Large intestine (tissue), 3 donors: ENCODE data around the gene CLSTN2. TPM values are rescaled to one million over a fixed set of nuclear protein-coding genes. Genes with fewer than 3 reads are reported as not detected.

Experiments
- DNase-seq, 2 donors: peaks; one replicate each; pipeline versions ENCODE4 v3.0.0 to v3.0.0-alpha.2; 2013
- H3K27ac ChIP-seq: one replicate; pipeline ENCODE4 v1.5.1; 2013; ENCODE audit warnings: low read length
- H3K27me3 ChIP-seq: 2 replicates; pipeline ENCODE4 v1.6.1; 2013; ENCODE audit warnings: low read length; ENCODE audit not compliant: control insufficient read depth, insufficient read depth
- H3K36me3 ChIP-seq: 2 replicates; pipeline ENCODE4 v1.6.1; 2013; ENCODE audit warnings: low read length; ENCODE audit not compliant: control insufficient read depth, insufficient read depth
- H3K4me1 ChIP-seq: one replicate; pipeline ENCODE4 v1.6.1; 2013; ENCODE audit warnings: low read length; ENCODE audit not compliant: control insufficient read depth, insufficient read depth
- H3K4me3 ChIP-seq: one replicate; pipeline ENCODE4 v1.5.1; 2013; ENCODE audit warnings: low read length
- H3K9me3 ChIP-seq: one replicate; pipeline ENCODE4 v1.6.1; 2013; ENCODE audit warnings: mild to moderate bottlenecking, low read depth, low read length, moderate library complexity; ENCODE audit not compliant: control insufficient read depth
- WGBS: methylation state at CpG from one replicate; pipeline ENCODE4 v1.1.5; 2013; ENCODE audit warnings: low lambda C conversion rate; ENCODE audit not compliant: insufficient coverage; 5-methylcytosine and 5-hydroxymethylcytosine counted together
- polyA plus RNA-seq: library from polyadenylated mRNA; unstranded; fragments of 120-200 nt; gene quantifications from one replicate; pipeline ENCODE4 v1.2.1, GENCODE V29; 2013

Gene CLSTN2
- polyA plus RNA-seq, 1 donor, result 1.8 TPM

GRCh38 chr3:140052771-140053702, 118.1 kb downstream of the CLSTN2 start:
- 27% methylated on average over 2 of the region's 11 CpGs for WGBS
- no peak overlapping the region for H3K4me3 ChIP-seq

GRCh38 chr3:140053794-140054193, 118.8 kb downstream of the CLSTN2 start:
- H3K36me3 ChIP-seq, result no peaks in the 10 kb centered on the region
- no CpG with 5 or more reads among the region's 3 CpGs for WGBS
- no peaks in the 10 kb centered on the region for H3K27me3 ChIP-seq
- no peak overlapping the region for H3K27ac ChIP-seq
- DNase-seq, result no peak
- H3K9me3 ChIP-seq, result no peaks in the 10 kb centered on the region
- H3K4me3 ChIP-seq, result no peak overlapping the region
- no peaks in the 10 kb centered on the region for H3K4me1 ChIP-seq

More at GRCh38 chr3:140052771-140053702, 118.1 kb downstream of the CLSTN2 start:
- Histone ChIP-seq H3K9me3 (no peaks in the 10 kb centered on the region), H3K27me3 (no peaks in the 10 kb centered on the region), H3K27ac (no peak overlapping the region), H3K36me3 (no peaks in the 10 kb centered on the region), H3K4me1 (no peaks in the 10 kb centered on the region)
- DNase-seq, result peak; percentile 10 to 43

- H3K36me3 ChIP-seq, result no peaks in the 10 kb centered on the region
- WGBS, result no CpG with 5 or more reads among the region's 6 CpGs
- no peaks in the 10 kb centered on the region for H3K4me1 ChIP-seq
- H3K27me3 ChIP-seq, result no peaks in the 10 kb centered on the region
- H3K4me3 ChIP-seq, result no peak overlapping the region
- H3K27ac ChIP-seq, result no peak overlapping the region
- no peaks in the 10 kb centered on the region for H3K9me3 ChIP-seq
- DNase-seq, result peak in 1 of 2 donors; percentile 14
These were observed 120.3 kb downstream of the CLSTN2 start for GRCh38 chr3:140055092-140055791.

- no CpG with 5 or more reads among the region's 4 CpGs for WGBS
- Histone ChIP-seq H3K27ac (no peak overlapping the region), H3K27me3 (no peaks in the 10 kb centered on the region), H3K9me3 (no peaks in the 10 kb centered on the region), H3K36me3 (no peaks in the 10 kb centered on the region), H3K4me1 (no peaks in the 10 kb centered on the region), H3K4me3 (no peak overlapping the region)
- DNase-seq, result no peak
These were observed 121.1 kb downstream of the CLSTN2 start for GRCh38 chr3:140056047-140056446.

- Histone ChIP-seq H3K4me3 (no peak overlapping the region), H3K9me3 (no peaks in the 10 kb centered on the region), H3K4me1 (no peaks in the 10 kb centered on the region), H3K27ac (no peak overlapping the region), H3K27me3 (no peaks in the 10 kb centered on the region), H3K36me3 (no peaks in the 10 kb centered on the region)
- no CpG with 5 or more reads among the region's 2 CpGs for WGBS
- DNase-seq, result no peak
These were observed 126.2 kb downstream of the CLSTN2 start for GRCh38 chr3:140061211-140061610.

GRCh38 chr3:140062461-140062860, 127.5 kb downstream of the CLSTN2 start:
- Histone ChIP-seq H3K27ac (no peak overlapping the region), H3K4me1 (no peaks in the 10 kb centered on the region), H3K36me3 (no peaks in the 10 kb centered on the region), H3K4me3 (no peak overlapping the region), H3K27me3 (no peaks in the 10 kb centered on the region), H3K9me3 (no peaks in the 10 kb centered on the region)
- no peak for DNase-seq

- no CpG with 5 or more reads among the region's 3 CpGs for WGBS
- no peaks in the 10 kb centered on the region for H3K36me3 ChIP-seq
- no peaks in the 10 kb centered on the region for H3K4me1 ChIP-seq
- H3K27me3 ChIP-seq, result no peaks in the 10 kb centered on the region
- no peaks in the 10 kb centered on the region for H3K9me3 ChIP-seq
- H3K27ac ChIP-seq, result no peak overlapping the region
- DNase-seq, result no peak
- no peak overlapping the region for H3K4me3 ChIP-seq
These were observed 132.5 kb downstream of the CLSTN2 start for GRCh38 chr3:140067487-140067886.

- no peaks in the 10 kb centered on the region for H3K36me3 ChIP-seq
- H3K9me3 ChIP-seq, result no peaks in the 10 kb centered on the region
- no peak overlapping the region for H3K4me3 ChIP-seq
- H3K4me1 ChIP-seq, result no peaks in the 10 kb centered on the region
- no peaks in the 10 kb centered on the region for H3K27me3 ChIP-seq
- no peak for DNase-seq
- no peak overlapping the region for H3K27ac ChIP-seq
These were observed 133.6 kb downstream of the CLSTN2 start for GRCh38 chr3:140068494-140069017.

- H3K27me3 ChIP-seq, result peaks cover 4% of the 10 kb centered on the region
- no peaks in the 10 kb centered on the region for H3K9me3 ChIP-seq
- H3K27ac ChIP-seq, result no peak overlapping the region
- no peaks in the 10 kb centered on the region for H3K4me1 ChIP-seq
- 100% methylated on average over 1 of the region's 3 CpGs for whole genome bisulfite sequencing
- H3K4me3 ChIP-seq, result no peak overlapping the region
- H3K36me3 ChIP-seq, result no peaks in the 10 kb centered on the region
- DNase-seq, result no peak
These were observed 138.5 kb downstream of the CLSTN2 start for GRCh38 chr3:140073278-140074045.

GRCh38 chr3:140076552-140076951, 141.6 kb downstream of the CLSTN2 start:
- Histone ChIP-seq H3K36me3 (no peaks in the 10 kb centered on the region), H3K27ac (no peak overlapping the region), H3K4me1 (no peaks in the 10 kb centered on the region), H3K4me3 (no peak overlapping the region), H3K27me3 (peaks cover 4% of the 10 kb centered on the region), H3K9me3 (no peaks in the 10 kb centered on the region)
- DNase-seq, result no peak
- no CpG with 5 or more reads among the region's 3 CpGs for WGBS
